PFSK-1 (cell line): ENCODE measurements around the gene HHIP.

Experiments used
- FOXP2 ChIP-seq: optimal IDR thresholded peaks from 2 replicates; pipeline ENCODE3; 2011; ENCODE audit warnings: borderline replicate concordance, control low read depth, inconsistent platforms; ENCODE audit not compliant: insufficient read depth; ENCODE audit errors: extremely low read length, extremely low read depth
- POLR2AphosphoS5 ChIP-seq: IDR thresholded peaks from 2 replicates; pipeline ENCODE4 v1.6.1; 2012; ENCODE audit warnings: low read depth, mild to moderate bottlenecking, control low read depth, low read length, moderate library complexity
- REST ChIP-seq, 2 experiments: IDR thresholded peaks; 2 replicates each; pipeline versions ENCODE4 v1.6.1 to v1.8.0; 2011 to 2012; ENCODE audit warnings: low read depth in 2 of 2, low read length in 2 of 2, control low read depth in 1 of 2, inconsistent platforms in 1 of 2, mild to moderate bottlenecking in 1 of 2, moderate library complexity in 1 of 2; ENCODE audit not compliant: insufficient read depth in 1 of 2
- SIN3A ChIP-seq: IDR thresholded peaks from 2 replicates; pipeline ENCODE4 v1.6.1; 2012; ENCODE audit warnings: mild to moderate bottlenecking, low read length, moderate library complexity, borderline replicate concordance; ENCODE audit not compliant: insufficient read depth
- TAF1 ChIP-seq: IDR thresholded peaks from 2 replicates; pipeline ENCODE4 v1.6.1; 2012; ENCODE audit warnings: low read length, control low read depth, borderline replicate concordance; ENCODE audit not compliant: insufficient read depth

The HHIP gene

GRCh38 chr4:144782345-144782744 lies 136.4 kb downstream of the HHIP start:
- no peak for TF ChIP-seq REST (IDR thresholded peaks at IDR 0.05; ENCODE audit: insufficient read depth in 1 of 2, low read depth in 2 of 2, low read length in 2 of 2)
- TF ChIP-seq FOXP2 = no peak
- TF ChIP-seq TAF1 = no peak
- TF ChIP-seq POLR2AphosphoS5 = no peak
- no peak for TF ChIP-seq SIN3A

GRCh38 chr4:144785961-144786360 lies 140.0 kb downstream of the HHIP start:
- TF ChIP-seq SIN3A (no peak), POLR2AphosphoS5 (no peak), FOXP2 (no peak), TAF1 (no peak), REST (IDR thresholded peaks at IDR 0.05; ENCODE audit: insufficient read depth in 1 of 2, low read depth in 2 of 2, low read length in 2 of 2) (no peak)

GRCh38 chr4:144787365-144788258 lies 141.7 kb downstream of the HHIP start:
- no peak for TF ChIP-seq FOXP2
- TF ChIP-seq POLR2AphosphoS5 = no peak
- TF ChIP-seq SIN3A = no peak
- TF ChIP-seq REST (IDR thresholded peaks at IDR 0.05; ENCODE audit: insufficient read depth in 1 of 2, low read depth in 2 of 2, low read length in 2 of 2) = no peak
- no peak for TF ChIP-seq TAF1

- TF ChIP-seq REST (IDR thresholded peaks at IDR 0.05; ENCODE audit: insufficient read depth in 1 of 2, low read depth in 2 of 2, low read length in 2 of 2) (no peak), TAF1 (no peak), FOXP2 (no peak), SIN3A (no peak), POLR2AphosphoS5 (no peak)
Measured at GRCh38 chr4:144788469-144788868, 142.5 kb downstream of the HHIP start.
